ENCODE data around the gene KASH5.
"Not testable (repeated sequence)": the region's sequence is repeated elsewhere in the genome, so short reads cannot be mapped to it uniquely, and the experiment has no call there.

KASH5 gene

DNA sequence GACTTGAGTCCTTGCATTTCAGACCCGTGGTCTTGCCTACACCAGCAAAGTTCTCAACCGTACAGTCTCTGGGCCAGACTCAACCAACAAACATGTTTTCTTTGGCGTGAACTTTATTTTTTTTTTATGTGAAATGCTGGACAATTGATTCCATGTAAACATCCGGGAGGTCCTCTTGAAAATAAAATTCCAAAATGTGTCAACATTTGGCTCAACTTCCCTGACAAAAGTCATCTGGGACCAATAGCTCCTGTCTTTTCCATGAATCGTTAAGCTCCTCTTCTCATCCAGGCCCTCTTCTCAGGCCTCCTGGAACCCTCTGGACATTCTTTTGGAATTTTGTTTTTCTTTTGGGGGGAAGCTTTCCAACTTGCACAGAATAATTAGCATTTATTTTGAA lies 67.7 kb downstream of the KASH5 start:
- DNase-seq (ENCODE audit: low spot score): no peak

GRCh38 chr19:49456326-49456725 lies 68.3 kb downstream of the KASH5 start:
- DNase-seq (ENCODE audit: low spot score): no peak

GRCh38 chr19:49458567-49458903 lies 70.5 kb downstream of the KASH5 start:
- no peak for DNase-seq (ENCODE audit: low spot score)

- DNase-seq (ENCODE audit: low spot score): no peak
These were observed 71.3 kb downstream of the KASH5 start for GRCh38 chr19:49459388-49459787.

DNA sequence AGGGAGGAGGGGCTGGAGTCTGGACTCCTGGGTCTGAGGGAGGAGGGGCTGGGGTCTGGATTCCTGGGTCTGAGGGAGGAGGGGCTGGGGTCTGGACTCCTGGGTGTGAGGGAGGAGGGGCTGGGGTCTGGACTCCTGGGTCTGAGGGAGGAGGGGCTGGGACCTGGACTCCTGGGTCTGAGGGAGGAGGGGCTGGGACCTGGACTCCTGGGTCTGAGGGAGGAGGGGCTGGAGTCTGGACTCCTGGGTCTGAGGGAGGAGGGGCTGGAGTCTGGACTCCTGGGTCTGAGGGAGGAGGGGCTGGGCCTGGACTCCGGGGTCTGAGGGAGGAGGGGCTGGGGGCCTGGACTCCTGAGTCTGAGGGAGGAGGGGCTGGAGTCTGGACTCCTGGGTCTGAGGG lies 73.1 kb downstream of the KASH5 start:
- DNase-seq (ENCODE audit: low spot score): not testable (repeated sequence)

GRCh38 chr19:49461656-49462055 lies 73.6 kb downstream of the KASH5 start:
- DNase-seq (ENCODE audit: low spot score): no peak

- DNase-seq (ENCODE audit: low spot score): no peak
These were observed 74.4 kb downstream of the KASH5 start for GRCh38 chr19:49462492-49462891.

DNA sequence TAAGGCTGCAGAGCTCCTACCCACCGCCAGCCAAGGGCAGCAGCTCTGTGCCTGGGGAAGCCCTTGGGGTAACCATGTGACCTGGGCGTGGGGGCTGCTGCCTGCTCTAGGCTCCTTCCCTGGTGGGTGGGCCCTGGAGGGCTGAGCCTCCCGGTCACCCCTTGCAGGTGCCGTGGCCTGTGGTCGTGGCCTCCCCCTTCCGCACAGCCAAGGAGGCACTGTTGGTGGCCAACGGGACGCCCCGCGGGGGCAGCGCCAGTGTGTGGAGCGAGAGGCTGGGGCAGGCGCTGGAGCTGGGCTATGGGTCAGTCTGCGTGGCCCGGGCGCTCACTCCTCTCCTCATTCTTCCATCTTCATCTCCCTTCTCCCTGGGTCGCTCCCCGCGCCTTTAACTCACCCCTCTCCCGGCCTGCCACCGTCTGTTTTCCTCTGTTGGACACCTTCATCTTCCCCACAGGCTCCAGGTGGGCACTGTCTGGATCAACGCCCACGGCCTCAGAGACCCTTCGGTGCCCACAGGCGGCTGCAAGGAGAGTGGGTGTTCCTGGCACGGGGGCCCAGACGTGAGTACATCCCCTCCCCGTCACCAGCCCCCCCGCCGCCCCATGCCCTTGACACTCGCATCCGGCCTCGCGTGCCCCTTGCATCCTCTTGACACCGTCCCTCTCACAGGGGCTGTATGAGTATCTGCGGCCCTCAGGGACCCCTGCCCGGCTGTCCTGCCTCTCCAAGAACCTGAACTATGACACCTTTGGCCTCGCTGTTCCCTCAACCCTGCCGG lies 76.1 kb downstream of the KASH5 start:
- DNase-seq (ENCODE audit: low spot score): no peak

DNA sequence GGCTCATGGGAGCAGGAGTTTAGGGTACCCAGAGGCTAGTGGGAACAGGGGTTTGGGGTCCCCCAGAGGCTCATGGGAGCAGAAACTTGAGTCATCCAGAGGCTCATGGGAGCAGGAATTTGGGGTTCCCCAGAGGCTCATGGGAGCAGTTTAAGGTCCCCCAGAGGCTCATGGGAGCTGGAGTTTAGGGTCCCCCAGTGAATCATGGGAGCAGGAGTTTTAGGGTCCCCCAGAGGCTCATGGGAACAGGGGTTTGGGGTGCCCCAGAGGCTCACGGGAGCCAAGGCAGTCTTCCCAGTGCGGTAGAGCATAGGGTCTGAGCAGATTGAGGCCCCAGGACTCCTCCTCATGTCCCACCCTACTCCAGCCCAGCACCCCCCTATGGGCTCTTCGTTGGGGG lies 77.3 kb downstream of the KASH5 start:
- DNase-seq (ENCODE audit: low spot score): no peak
